HG02870 (cell line): ENCODE data around the gene H3-3A.

Experiments used
- ATAC-seq: cut with Tn5 transposase; IDR thresholded peaks from one replicate; pipeline ENCODE4 v1.9.1; 2021; ENCODE audit warnings: mild to moderate bottlenecking, moderate library complexity; ENCODE audit not compliant: unreplicated experiment

H3-3A gene

DNA sequence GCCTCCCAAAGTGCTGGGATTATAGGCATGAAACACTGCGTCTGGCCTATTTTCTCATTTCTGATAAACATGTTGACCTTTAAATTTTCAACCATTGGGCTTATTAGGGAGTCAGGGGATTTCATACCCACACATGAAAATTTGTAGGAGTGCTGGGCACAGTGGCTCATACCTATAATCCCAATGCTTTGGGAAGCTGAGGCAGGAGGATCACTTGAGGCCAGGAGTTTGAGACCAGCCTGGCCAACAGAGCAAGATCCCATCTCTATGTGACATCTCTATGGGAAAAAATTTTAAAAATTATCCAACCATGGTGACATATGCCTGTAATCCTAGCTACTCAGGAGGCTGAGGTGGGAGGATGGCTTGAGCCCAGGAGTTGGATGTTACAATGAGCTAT, 10.5 kb upstream of the H3-3A start:
- no peak for ATAC-seq

DNA sequence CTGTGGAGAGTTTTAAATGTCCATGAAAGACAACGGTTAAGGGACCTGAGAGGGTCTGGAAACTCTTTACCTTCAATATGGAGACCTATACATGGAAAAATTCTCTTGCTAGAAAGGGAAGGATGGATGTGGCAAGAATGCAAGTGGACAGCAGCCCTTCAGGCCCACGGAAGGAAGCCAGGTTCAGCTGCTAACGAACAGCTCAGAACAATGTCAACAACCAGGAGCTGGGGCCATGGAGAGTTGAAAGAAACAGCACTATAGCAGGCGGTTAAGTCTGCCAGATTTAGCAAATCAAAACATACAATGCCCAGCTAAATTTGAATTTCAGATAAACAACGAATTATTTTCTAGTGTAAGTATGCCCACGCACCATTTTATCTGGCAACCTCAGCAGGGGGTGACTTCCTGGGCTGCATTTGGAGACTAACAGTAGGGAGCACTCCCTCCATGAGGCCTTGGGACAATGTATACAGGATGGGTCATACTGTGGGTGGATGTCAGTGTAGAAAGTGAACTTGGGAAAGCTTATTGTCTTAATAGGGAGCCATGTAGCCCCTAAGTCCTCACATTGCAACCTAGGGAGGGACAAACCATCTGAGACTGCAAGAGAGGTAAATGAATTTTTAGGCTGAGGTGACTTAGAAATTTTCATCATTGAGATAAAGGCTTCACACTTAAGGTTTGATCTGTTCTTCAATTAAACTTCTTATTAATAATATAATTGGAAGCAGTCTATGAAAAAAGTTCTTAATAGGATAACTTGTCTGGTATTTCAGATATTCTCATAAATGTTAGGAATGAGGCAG, 7.8 kb upstream of the H3-3A start:
- ATAC-seq, result no peak

DNA sequence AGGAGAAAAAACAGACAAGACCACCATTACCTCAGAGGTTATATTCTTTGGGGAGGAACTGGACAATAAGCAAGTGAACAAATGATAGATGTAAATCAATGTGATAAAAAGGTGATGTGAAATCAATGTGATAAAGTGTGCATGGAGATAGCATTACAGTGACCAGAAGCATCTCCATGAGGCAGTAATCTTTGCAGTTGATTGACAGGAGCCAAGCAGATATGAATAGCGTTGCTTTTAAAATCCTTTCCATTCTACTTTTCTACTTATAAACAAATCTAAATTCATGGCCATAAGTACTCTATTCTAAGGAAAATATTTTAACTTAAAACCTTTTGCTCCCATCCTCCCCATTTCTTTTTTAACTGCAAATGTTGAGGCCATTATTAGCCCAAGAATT, 2.8 kb upstream of the H3-3A start:
- ATAC-seq, result no peak

DNA sequence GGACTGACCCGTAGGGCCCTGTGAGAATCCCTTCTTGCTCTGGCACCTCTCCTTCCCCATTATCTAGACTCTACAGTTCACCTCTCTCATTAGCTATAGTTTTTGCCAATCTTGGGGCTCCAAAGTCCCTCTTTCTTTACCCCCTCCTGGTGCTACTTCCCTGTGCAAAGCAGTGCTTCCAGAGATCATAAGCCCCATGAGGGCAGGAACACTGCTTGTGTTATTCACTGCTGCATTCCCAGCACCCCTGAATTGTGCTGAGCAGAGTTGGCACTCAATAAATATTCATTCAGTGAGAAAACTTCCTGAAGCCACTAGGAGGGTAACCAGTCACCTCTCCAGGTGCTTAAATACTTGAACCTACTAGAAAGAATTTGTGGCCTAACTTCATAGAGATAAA, 2.1 kb upstream of the H3-3A start:
- ATAC-seq, result no peak

DNA sequence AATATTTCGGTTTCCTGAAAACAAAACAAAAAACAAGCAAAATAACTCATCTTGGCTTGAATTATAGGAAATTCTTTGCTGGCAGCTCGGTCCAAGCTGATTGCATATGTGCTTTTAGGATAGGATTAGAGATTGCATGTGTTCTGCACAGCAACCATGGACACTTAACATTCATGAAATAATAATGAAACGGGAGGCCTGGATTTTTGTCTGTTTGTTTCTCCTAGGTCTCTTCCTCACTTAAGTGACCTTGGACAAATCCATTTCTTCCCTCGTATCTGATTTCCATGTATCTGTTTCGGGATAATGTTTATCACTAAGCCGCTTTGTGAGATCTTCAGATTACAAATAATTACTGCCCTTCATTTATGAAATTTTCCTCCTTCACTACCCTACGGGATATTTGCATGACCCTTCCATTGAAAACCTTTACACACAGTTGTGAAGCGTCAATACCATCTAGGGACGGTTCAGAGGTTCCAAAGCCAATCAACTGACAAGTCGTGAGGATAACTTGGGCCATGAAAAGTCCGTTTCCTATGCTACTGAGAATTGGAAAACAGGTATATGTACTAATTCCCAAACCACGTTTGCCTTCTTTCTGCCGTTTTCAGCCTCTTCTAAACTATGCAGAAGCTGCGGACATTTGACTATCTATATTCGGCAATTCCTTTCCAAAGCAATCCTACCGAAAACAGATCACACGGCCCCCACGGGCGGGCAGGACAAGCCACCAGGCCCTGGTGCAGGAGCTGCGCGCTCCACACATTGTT, 1.3 kb upstream of the H3-3A start:
- no peak for ATAC-seq

DNA sequence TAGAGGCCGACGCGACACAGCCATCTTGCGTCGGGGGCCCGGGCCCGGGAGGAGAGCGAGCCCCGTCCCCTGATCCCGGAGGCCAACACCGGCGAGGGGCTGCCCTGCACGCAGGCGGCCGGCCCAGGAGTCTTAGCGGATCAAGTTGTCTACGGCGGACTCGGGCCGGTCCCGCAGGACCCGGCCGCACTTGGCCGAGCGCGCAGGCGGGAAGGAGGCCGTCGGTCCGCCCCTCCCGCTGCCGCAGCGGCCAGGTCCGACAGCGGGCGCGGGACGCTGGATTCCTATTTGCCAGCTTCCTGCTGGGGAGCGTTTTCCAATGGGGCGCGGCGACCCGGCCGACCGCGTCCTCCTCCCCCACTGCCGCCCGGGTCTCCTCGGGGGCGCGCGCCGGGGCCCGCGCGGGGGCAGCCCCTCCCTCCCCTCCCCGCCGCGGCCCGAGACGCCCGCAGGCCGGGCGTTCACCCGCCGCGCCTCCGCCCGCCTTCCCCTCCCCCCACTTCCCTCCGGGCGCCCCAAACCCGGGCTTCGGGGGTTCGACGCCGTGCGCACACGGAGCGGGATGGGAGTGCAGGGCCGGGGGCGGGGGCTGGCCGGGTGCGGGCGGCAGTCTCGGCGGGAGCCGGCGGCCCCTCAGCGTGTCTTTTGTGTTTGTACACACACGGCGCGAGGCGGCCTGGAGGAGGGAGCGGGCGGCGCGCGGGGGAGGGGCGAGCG, 517 bp upstream of the H3-3A start:
- peak; percentile 32 for ATAC-seq

DNA sequence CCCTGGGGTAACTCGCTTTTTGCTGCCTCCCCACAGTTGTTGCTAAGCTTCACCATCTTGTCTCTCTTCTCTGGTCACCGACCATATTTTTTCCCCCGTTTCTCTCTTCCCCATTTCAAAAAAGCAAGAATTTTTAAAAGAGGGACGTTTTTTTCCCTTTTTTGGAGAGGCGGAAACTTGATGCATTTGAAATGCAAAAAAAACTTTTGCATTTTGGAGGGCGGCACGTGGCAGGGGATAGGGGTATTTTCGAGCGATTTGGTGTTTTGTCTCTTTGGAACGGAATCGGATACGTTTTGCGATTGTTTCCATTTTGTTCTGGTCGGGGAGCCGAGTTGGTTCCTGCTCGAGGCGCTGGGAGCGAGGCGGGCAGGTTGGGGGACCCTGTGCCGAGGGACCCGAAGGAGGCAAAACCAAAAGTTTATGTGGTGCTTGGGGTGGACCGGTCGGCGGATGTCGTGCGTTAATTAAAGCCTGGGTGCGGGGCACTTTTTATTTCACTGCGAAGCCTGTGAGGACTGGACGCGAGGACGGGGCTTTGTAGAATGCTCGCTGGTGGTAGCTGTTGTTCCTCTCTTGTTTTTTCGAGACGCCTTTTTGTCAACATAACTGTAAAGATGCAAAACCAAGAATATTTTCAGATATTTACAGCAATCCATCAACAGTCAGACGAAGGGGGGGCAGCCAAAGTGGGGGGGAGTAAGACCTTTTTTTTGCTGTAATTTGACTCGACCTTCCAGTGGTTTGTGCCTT, 884 bp downstream of the H3-3A start:
- peak; percentile 10 for ATAC-seq

DNA sequence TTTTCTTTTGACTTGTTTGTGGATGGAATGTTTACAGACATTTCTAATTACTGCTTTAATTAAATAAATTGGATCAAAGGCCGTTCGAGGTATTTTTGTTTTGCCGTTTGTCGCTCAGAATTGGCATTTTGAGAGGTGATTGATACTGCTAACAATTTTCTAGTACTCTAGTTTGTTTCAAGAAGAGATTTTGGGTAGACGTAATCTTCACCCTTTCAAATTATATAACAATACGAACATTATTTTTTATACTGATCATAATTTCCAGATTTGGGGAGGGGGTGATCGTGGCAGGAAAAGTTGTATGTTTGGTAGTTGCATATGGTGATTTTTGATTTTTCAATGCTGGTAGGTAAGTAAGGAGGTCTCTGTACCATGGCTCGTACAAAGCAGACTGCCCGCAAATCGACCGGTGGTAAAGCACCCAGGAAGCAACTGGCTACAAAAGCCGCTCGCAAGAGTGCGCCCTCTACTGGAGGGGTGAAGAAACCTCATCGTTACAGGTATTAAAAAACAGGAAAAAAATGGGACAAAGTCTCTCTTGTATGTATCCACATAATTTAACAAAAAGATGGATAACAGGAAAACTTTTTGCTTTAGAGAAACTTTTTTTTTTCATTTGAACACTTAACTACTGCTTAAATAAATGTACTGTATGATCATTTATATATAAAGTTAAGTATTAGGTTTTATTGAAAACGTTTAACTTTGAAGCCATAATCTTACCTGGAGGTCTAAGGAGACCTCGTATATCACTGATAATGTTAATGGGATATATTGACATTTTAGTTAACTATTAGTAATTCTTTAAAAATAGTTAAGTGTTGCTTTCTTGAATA, 1.7 kb downstream of the H3-3A start:
- no peak for ATAC-seq

DNA sequence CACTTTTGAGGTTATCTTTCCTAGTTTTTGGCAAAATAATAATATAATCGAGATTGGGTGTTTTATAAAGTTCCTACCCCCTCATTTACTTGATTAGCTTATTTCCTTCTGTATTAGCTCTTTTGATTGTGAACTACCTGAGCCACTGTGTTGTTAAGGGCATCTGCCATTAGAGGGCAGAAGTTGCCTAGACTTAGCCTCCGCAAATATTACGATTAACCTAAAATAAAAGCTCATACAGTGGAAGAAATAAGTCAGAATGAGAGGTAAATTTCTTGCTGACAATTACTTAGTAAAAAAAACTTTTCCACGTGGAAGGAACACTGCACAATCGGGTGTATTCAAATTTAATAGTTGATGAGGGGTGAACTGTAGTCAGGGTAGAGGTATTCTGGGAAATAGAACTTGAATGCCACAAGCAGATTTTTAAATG, 2.3 kb downstream of the H3-3A start:
- no peak for ATAC-seq

DNA sequence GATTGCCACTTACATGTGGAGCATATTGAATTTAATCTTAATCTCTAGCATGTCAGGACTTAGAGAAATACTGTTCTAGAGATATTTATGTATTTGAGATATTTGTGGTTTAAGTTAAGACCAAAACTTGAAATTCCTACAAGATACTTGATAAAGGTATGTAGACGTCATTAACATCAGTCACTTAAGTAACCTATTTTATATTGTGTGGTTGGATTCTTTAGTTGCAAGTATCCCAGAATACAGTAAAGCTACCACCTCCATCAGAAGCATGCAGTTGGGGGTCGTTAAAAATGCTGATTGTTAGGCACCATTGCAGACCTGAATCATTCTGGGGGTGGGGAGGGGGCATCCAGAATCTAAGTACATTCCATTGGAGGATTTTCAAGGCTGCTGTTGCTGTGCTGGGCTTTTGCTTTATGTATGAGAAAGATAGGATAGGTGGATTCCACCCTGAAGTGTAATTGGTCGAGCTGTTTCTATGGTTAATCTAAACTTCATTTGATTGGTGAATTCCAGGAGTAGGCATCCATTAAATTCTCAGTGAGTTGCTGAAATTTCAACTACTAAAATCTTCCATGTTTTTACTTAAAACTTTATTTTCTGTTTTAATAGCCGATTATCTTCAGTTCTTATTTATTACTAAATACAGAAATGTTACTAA, 4.0 kb downstream of the H3-3A start:
- ATAC-seq, result no peak

DNA sequence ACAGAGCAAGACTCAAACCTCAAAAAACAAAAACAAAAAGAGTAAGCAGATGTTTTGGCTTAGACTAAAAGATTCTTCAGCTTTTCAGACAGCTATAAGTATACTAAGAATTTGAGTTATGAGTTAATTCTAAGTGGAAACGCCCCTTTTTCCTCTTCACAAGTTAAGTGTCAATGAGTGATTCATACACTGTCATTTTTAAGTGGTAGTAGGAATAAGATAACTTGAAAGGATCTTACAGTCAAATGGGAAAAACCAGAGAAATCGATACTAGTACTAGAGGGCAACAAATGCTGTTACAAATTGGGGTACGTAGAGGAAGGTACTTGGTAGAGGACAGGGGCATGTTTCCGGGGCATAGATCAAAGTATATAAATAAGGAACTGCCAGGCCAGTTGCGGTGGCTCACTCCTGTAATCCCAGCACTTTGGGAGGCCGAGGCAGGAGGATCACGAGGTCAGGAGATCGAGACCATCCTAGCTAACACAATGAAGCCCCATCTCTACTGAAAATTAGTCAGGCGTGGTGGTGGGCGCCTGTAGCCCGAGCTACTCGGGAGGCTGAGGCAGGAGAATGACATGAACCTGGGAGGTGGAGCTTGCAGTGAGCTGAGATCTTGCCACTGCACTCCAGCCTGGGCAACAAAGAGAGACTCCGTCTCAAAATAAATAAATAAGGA, 7.4 kb downstream of the H3-3A start:
- ATAC-seq, result no peak

DNA sequence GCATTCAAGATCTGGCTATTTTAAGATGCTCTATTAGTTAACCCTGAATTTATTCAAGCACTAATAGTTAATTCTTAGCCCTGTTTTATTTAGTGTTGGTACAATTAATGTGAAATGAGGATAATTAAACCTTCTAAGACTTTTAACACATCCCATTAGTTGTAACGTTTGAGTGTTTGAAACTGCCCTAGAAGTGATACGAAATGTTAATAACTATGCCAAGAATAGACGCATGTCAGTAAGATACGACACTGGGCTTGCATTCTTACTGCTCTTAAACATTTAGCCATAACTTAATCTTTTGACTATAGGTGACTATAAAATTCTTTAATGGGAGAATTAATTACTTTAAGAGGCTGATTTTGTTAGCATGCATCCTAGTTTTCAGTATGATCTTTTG, 9.8 kb downstream of the H3-3A start:
- ATAC-seq, result no peak

DNA sequence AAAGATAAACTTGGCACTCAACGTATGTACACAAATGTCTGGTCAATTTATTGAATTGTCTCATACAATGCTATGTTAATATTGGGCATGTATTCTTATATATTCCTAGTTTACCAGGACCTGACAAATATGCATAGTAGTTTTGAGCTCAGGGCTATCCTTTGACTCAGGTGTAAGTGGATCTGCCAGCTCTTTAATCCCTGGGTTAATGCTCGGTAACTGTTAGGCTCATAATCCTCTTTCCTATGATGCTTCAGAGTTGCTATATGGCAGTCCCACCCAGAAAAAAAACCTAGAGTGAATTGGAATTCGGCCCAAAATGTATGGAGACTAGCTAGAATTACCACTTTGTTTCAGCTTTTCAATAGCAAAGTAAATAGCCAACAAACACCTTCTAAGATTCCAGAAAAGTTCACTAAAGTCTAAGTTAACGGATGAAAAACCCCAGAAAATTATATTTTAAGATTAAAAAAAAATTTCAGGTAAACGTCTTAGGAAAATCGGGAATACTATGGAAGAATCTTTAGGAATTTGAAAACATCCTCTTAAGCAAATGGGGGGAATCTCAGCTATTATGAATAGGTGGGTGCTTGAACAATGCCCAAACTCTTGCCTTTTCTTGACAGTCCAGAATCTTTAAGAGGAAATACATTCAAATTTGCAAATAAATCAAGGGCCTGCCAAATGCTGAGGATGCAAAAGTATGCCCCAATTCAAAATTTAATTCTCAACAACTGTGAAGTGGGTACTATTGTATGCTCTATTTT, 10.9 kb downstream of the H3-3A start:
- no peak for ATAC-seq

DNA sequence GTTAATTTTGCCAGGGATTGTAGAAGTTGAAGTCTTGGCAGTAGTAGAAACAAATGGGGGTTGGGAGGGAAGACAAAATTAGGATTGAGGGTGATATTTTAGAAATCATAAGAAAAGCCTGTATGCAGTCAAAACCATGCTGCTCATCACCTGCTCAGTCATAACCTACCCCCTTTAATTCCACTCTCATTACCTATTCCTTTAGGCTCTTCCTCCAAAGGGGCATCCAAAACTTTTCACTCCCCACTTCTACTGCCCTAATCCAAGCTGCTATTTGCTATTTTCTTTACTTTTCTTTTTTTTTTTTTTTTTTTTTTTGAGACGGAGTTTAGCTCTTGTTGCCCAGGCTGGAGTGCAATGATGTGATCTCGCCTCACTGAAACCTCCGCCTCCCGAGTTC, 11.5 kb downstream of the H3-3A start:
- no peak for ATAC-seq

DNA sequence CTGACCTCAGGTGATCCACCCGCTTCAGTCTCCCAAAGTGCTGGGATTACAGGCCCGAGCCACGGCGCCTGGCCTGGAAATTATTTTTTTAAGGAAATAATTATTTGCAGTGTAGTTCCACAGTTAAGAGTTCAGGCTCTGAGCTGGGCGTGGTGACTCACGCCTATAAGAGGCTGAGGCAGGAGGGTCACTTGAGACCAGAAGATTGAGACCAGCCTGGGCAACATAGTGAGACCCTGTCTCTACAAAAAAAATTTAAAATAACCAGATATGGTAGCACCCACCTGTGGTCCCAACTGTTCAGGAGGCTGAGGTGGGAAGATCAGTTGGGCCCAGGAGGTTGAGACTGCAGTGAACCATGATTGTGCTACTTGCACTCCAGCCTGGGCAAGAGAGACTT, 13.9 kb downstream of the H3-3A start:
- no peak for ATAC-seq

DNA sequence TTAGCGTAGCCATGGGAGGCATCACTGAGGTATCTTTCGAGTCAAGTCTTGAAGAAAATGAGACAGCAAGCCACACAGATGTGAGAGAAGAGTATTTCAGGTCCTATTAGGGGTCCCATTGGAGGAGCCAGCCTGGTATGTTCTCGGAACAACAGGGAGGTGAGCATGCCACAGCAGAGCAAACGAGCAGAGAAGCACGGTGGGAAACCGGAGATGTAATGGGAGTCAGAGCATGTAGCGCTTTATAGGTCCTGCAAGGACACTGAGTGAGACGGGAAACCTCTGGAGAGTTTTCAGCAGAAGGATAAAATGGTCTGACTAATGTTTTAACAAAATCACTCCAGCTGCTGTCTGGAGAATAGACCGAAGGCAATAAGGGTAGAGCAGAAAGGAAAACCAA, 15.9 kb downstream of the H3-3A start:
- ATAC-seq, result no peak

DNA sequence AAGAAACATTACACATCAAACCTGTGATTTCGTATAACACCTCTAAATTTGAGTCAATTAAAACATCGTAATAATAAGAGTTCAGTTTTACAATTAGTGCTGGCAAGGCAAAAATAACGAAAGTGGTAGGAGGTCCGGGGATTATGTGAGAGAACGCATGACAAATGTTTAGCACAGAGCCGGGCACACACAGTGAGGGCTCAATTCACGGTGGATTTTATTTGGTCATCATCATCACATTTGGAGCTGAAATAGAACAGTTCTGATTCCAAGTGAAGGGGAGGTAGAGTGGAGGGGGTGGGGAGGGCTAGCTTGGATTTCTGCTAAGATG, 20.0 kb downstream of the H3-3A start:
- ATAC-seq, result no peak

DNA sequence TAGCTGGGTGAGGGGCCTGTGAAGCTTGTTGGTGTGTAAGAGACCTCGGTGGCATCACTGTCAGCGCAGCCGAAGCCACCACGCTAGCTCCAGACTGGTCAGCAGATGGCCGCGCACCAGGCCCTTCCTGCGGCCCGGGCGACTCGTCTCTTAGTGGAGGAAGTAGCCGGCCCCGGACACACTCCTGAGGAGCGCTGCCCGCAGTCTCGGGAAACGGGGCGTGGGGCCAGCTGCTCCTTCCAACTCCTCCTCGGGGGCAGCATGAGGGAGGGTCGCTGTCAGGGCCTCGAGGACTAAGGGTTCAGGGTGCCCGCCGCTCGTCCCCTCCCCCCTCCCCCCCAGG, 20.4 kb downstream of the H3-3A start:
- ATAC-seq, result peak; percentile 2
